HG02678 (cell line): Measurements from ENCODE around the gene HTR1A.
A peak's percentile ranks its signal among the peaks of the same experiment; 100 is the strongest.

Source experiments
- ATAC-seq: cut with Tn5 transposase; IDR thresholded peaks from one replicate; pipeline ENCODE4 v1.9.1; 2021; ENCODE audit warnings: mild to moderate bottlenecking, moderate library complexity; ENCODE audit not compliant: unreplicated experiment

The HTR1A gene

DNA sequence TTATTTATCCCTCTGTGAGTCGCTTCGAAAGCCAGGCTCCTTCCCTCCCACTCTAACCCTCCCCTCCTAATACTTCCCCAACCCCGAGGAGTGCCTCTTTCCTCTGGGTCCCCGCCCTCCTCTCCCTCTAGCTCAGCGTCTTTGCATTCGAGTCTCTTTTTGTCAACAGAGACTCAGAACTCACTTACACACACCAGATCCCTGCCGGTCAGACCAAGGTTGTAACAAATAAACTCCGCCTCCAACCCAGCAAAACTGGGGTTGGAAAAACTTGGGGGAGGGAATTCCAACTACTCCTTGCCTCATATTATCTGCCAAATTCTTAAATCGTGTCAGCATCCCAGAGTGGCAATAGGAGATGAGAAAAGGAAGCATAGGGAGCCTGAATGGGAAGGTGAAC, at the start of gene HTR1A:
TSS of gene HTR1A (minus strand) at position 167 of the 400 bp plus-strand sequence. CDS start 726 bp downstream, outside the sequence.
- no peak for ATAC-seq

DNA sequence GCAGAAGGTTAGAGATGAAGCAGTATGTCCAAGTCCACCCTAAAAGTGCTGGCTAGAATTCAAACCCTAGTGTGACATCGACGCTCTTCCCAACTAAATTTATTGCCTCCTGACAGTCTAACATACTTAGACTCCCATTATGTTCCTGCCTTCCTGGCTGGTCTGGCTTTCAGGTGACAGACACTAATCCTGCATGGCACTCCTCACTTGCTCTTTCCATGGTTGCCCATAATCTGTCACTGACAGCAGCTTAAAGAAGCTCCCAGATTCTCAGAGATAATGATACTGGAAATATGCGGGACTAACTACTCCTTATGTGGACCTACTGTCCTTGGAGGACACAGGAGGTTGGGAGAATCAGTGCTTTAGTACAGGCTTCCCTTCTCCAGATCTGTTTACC, 41.7 kb upstream of the HTR1A start:
- ATAC-seq = no peak

DNA sequence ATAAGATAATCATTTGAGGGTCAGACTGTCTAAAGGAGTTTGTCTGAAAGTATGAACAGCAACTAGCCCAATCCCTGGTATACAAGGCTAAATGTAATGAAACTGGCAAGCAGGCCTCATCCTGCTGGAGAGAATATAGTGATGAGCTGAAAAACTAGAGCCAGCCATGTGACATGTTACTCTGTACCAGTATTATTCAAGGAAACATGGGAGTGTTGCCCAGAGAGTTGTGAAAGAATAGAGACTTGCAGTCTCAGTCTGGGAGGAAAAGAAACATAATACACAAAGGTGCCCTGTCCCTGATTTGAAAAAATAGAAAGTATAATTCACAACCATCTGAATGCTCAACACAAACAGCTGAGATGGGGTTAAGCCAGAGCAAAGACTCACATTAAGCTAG, 37.9 kb upstream of the HTR1A start:
- ATAC-seq = no peak

DNA sequence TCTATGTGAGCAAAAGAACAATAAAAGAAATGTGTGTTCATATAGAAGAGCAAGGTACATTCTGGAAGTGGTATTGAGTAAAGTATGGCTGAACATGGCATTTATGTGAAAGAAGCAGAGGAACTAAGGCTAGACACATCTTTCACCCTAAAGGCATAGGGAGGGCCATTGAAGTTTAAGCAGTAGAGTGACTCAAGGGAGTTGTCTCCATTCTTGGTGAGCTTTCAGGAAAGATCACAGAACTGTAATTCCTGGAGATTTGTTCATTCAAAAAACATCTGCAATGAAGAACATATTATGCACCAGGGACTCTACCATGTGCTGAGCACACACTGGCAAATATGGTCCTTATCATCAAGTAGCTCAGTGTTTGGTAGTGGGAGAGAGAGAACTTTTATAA, 24.8 kb upstream of the HTR1A start:
- ATAC-seq = no peak

DNA sequence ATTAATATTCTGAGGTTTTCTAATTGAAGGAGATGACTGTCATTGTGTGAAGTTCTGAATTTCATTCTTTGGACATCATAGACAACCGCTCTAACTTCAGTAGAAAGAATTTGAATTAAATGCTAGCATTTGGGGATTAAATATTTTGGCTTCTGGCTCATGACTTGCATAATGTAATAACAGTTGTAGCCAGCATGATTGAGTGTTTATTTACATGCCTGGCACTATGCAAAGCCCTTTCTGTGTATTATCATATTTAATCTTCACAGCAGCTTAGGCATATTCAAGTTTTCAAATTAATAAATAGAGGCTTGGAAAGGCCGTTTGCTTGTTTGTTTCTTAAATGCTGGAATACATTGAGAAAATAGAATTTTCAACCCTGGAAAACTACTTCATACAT, 19.6 kb upstream of the HTR1A start:
- no peak for ATAC-seq

DNA sequence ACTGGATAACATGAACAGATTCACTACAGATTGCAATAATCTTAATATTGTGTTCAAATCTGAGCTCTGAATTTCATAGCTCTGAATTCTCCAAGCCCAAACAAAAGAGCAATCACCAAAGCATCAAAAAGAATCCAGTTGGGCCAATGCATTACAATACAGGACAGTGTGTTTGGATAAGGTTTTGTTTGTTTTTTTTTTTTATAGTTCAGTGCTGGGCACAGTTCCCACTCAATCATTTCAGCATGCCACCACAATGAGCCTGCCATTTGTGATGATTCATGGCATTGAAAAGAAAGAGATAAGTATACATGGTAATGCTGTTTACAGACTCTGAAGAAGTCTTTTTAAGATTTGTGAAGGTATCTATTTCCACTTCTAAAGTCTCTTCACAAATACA, 1.7 kb upstream of the HTR1A start:
- no peak for ATAC-seq

DNA sequence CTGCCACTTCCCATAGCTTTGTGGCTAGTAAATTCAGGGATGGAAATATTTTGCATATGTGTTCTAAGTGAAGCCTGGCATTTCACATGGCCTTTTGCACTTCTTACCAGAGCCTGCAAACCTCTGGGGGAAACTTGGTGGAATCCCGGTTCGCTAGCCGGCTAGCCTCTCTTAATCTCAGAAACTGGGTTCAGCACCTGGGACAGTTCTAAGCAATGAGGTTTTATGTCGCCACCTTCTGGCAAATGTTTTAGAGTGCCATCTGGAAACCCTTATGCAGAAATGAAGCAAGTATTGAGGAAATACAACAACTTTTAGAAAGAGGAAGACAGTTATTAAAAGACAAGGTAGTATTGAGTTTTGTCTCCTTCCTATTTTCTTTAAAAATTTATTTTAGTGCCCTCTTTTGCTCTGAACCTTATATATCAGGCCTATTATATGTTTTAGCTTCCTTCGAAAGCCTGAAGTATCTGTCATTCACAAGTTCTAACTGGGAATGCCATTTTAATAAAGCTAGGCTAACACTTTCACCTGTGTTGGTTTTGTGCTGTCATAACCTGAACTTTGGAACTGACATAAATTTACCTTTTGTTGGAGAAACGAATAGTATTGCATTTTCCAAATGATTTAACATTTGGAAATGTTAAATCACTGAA, 963 bp upstream of the HTR1A start:
- peak; percentile 89 for ATAC-seq

DNA sequence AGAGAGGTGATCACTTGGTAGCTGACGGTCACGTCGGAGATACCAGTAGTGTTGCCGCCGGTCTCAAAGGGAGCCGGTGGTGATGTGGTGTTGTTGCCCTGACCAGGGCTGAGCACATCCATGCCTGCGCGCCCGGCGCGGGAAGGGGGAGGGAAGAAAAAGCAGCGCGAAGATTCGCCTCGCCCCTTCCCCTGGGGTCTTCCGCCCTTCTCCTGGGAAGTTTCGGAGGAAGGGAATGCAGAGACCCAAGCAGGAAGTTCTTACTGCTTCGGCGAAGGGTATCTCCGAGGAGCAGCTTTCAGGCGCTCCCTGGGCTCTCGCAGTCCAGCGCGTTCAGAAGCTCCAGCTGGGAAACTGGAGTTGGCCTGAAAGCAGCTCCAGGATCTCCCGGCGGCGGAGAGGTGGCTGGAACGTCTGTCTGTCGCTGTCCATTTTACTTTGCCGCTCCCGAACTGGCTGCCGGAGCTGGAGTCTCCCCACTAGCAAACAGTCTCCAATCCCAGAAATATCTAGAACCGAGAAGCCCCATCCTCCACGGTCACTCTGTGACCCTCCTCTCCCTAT, 565 bp downstream of the HTR1A start:
- no peak for ATAC-seq

DNA sequence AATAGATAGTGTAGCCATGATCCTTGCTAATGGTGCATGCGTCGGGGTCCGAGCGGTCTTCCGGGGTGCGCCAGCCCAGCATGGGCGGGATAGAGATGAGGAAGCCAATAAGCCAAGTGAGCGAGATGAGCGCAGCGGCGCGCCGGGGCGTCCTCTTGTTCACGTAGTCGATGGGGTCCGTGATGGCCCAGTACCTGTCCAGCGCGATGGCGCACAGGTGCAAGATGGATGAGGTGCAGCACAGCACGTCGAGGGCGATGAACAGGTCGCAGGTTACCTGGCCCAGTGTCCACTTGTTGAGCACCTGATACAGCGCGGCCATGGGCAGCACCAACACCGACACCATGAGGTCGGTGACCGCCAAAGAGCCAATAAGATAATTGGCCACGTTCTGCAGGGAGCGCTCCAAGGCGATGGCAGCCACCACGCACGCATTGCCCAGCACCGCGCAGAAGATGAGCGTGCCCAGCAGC, 1.1 kb downstream of the HTR1A start:
- no peak for ATAC-seq

DNA sequence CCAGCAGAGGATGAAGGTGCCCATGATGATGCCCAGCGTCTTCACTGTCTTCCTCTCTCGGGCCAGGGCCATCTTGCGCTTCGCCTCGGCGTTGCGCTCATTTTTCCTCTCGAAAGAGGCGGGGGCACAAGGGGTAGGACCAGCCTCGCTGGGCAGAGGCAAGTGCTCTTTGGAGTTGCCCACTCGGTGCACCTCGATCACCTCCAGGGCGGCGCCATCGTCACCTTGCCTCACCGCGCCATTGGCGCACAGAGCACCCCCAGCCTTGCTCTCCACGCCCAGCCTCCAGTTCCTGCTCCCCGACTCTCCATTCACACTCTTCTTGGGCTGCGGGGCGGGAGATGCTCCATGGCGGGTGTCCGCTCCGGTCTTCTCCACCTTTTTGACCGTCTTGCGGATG, 1.6 kb downstream of the HTR1A start:
- ATAC-seq = no peak

DNA sequence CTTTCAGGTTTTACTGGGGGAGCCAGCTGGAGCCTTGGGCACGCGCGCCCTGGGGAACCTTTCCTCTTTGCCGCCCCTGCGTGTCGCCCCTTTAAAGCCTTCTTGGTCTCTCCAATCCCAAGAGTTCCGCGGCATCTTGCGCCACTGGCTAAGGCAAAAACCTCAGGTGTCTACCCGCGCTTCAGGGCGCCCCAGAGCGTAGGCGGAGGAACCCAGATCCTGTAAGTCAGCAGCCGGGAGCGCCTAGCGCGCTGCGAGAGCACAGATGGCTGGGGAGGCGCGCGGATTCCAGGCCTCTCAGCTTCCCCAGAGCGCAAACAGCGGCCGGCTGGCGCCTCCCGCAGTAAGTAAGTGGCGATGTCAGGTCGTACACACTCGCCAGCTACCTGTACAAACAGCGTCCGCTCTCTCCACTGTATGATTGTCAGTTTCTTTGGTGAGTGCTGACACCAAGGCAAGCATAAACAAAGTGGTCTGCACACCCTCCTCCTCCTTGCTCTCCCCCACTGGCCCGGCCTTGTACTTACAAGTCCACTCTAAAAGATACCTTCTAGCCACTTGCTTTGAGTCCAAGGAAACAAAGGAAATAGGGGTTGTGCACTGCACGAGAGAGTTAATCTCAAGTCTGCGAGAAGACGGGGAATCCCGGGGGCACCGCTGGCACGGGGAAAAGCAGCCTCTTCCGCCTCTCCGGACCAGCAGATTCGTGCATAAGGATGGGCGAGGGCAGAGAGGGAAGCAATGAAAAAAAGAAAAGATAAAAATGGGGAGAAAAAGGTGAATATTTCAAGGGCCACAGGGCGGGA, 2.9 kb downstream of the HTR1A start:
- no peak for ATAC-seq

DNA sequence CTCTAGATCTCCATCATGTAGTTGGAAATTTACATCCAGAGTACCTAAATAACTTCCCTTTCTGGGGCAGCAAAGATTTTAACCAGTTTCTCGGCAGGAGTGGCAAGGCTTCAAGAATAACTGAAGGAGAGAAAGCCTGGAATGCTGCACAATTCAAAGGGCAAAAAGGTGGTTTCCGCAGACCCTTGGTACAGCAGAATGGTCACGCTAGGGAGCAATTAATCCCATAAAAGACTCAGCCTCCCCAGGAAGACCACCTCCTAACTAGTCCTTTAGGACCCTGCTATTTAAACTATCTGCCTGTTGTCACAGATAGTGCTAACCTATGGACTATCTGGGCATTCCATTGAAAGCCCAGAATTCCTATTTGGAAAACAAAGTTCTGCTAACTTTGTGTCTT, 3.6 kb downstream of the HTR1A start:
- no peak for ATAC-seq

DNA sequence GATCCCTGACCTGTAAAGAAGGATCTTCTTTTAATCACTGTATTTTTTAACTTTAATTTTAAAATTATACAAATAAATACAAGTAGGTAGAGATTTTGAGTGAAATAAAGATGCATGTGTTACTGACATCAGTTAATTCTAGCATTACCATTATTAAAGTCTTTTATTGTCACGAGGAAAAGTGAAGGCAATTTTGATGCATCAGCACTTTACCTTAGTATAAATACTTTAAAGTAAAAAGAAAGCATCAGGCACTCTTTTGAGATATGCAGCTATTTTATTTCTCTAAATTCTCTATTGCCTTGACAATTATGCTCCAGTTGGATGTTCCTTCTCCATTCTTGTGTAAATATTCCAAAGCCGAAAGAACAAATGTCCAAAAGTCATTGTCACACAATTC, 4.6 kb downstream of the HTR1A start:
- no peak for ATAC-seq

DNA sequence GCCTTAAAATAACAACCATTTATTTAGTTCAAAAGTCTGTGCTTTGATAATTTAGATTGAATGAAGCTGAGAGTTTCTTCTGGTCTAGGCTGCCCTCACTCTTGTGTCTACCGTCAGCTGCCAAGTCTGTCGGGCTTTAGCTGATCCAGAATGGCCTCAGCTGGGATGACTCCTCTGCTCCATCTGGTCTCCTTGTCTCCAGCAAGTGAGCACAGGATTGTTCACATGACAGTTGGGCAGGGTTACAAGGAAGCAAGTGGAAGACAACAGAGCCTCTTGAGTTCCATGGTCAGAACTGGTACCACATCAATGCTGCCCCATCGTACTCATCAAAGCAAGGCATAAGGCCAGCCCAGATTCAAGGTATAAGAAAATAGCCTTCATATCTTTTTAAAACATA, 9.0 kb downstream of the HTR1A start:
- ATAC-seq = no peak

DNA sequence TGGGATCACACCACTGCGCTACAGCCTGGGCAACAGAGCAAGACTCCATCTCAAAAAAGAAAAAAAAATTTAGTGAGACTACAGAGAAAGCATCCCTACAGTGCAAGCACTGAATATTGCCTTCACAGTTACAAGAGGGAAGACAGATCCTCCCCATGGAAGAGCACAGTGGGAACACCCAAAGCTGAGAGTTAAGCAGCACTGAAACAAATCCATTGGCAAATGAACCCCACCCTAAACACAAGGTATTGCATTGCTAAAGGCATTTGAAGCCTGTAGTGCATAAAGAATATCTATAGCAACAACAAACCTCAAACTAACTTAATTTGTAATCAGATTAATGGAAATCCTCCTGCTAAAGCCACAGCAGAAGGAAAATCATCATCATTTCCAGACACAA, 27.1 kb downstream of the HTR1A start:
- ATAC-seq = no peak

DNA sequence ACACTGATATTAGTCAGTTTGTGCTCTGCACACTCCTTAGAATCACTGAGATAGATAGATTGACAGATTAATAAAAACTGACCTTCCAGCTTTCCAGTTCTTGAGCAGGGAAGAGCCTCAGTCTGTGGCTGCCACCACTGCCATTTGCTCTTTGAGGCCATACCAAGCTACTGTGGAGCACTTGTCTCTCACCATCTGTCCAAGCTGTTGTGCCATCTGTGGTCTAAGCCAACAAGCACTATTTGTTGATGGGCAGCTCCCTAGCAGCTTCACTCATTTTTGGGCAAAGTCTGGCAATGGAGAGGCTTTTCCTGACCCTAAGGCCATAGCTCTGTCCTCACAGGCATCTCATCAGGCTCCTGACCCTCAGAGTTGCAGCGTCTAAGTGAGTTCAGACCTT, 30.4 kb downstream of the HTR1A start:
- ATAC-seq = no peak

DNA sequence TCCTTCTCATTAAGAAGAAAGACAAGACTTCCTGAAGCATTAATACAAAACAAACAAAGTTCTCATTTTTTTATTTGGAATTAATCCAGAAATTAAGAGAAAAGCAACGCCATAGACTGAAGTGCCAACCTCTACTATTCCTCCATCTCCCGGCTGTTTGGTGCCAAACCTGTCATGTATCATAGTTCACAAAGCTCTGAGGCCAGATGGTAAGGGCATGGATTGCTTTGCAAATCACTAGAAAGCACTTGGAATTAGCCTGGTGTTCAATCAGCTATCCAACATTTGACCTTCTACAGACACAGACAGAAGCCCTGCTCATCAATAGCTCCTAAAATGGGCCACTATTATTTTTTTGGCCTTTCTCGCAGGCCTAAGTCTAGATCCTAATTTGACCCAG, 33.8 kb downstream of the HTR1A start:
- ATAC-seq = no peak

DNA sequence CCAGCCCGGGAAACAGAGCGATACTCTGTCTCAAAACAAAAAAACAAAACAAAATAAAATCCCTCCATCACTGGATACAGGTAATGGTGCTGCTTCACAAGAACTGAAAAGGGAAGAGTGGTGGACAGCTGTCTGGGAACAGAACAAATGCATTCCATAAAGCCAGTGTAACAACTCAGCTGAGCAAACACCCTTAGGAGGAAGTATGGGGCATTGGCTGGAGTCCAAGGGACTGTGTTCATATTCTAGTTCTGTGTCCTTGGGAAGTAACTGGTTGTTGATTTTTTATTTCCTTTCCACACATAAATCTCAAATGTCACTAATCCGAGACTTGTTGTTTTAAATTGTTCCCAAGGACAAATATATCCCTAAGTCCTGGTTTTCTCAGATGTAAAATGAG, 38.3 kb downstream of the HTR1A start:
- no peak for ATAC-seq

DNA sequence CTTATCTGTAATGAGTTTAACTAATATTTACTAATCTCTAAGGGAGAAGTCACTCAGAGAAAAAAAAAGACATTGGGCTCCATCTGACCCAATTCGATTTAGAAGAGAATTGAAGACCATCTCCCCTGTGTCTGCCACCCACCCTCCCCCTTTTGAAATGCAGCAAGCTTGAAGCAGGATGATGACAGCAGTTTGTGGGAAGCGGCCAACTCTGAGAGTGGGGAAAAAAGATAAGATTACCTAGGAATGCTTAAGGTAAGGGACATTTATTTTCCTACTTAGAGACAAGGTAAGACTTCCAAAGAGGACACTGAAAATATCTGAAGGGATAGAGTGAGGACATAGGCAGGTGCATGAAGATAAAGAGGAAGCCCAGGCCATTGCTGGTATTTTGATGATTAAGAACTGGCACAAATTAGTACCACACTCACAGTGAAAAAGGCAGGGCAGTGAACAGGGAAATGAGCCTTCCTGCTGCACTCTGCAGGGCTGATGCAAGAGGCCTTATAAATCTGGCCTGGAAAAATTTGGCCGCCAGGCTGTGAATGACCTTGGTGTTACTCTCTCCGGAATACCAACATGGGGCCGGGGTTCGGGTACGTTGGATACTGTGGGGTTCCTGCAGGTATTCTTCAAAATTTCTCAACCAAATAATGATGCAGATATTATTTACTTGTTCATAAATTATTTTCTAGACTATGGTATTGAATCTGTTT, 42.3 kb downstream of the HTR1A start:
- ATAC-seq = no peak

DNA sequence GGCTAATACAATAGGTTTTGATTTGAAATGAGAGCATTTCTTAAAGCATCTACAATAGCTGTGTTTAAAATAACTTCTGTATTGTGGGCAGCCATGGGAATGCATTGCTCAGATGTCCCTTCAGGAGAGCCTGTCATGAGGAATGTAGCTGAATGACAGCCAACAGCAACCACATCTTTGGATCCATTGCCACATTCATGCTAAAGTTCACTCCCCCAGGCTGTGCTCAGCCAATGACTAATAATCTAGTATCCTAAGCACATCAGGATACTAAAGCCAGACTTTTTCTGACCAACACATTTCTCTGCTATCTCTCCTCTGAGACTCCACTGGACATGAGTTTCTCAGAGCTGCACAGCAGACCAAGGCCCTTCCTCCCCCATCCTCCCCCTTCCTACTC, 45.5 kb downstream of the HTR1A start:
- ATAC-seq = no peak

DNA sequence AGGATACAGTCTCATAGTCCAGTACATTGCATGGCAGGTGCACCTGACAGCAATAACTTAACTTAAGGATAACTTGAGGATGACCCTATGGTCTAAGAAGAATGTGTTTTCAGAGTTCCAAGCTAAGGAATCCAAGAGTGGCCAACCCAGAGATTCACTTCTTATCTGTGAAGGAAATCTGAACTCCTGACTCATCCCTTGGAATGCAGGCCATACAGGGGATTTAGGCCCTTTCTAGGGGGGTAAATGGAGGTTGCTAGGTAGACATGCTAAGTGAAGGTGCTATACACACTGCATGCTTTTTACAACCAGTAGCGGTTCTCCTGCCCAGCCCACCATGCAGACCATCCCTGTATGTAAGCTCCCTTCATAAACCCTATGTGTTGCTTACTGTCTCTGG, 50.4 kb downstream of the HTR1A start:
- ATAC-seq = no peak
